Uterus (tissue), 4 donors: ENCODE results near the gene ATP6V1G3. TPM values are rescaled to one million over a fixed set of nuclear protein-coding genes. Genes with fewer than 3 reads are reported as not detected.

Experiments
- DNase-seq, 2 donors: peaks; one replicate each; pipeline ENCODE4 v3.0.0-alpha.2; 2019 to 2020
- H3K27ac ChIP-seq, 2 donors: fragments of 200-600 bp; sonication (generic); 1 replicate in 1 of 2; 2 replicates in 1 of 2; pipeline ENCODE4 v1.5.1; 2016 to 2018
- H3K27me3 ChIP-seq, 2 donors: fragments of 200-600 bp; sonication (generic); one replicate each; pipeline ENCODE4 v1.5.1; 2018 to 2019; ENCODE audit warnings: control low read depth in 1 of 2
- H3K36me3 ChIP-seq, 2 donors: fragments of 200-600 bp; sonication (generic); one replicate each; pipeline ENCODE4 v1.5.1; 2019; ENCODE audit warnings: control low read depth in 1 of 2
- H3K4me1 ChIP-seq, 2 donors: fragments of 200-600 bp; sonication (generic); one replicate each; pipeline ENCODE4 v1.5.1; 2018 to 2019; ENCODE audit warnings: control low read depth in 1 of 2
- H3K4me3 ChIP-seq, 2 donors: fragments of 200-600 bp; sonication (generic); 1 replicate in 1 of 2; 2 replicates in 1 of 2; pipeline ENCODE4 v1.5.1; 2018 to 2019; ENCODE audit warnings: mild to moderate bottlenecking in 1 of 2
- H3K9me3 ChIP-seq, 2 donors: fragments of 200-600 bp; sonication (generic); one replicate each; pipeline ENCODE4 v1.5.1; 2019; ENCODE audit warnings: control low read depth in 1 of 2
- CTCF ChIP-seq, 4 experiments: fragments of 200-600 bp in 2 of 4; fragments of 450-650 bp in 2 of 4; sonication (generic) in 2 of 4; IDR thresholded peaks; one replicate each; pipeline ENCODE4 v1.5.1; 2016 to 2019; ENCODE audit warnings: antibody characterized with exemption in 4 of 4, mild to moderate bottlenecking in 2 of 4, moderate library complexity in 1 of 4
- POLR2A ChIP-seq, 2 donors: fragments of 450-650 bp; IDR thresholded peaks; one replicate each; pipeline ENCODE4 v1.6.1; 2016; ENCODE audit warnings: antibody characterized with exemption in 2 of 2, mild to moderate bottlenecking in 1 of 2, moderate library complexity in 1 of 2
- intact Hi-C: fragments of 100-400 bp; cut with DNase I; formaldehyde crosslinking; loops from one replicate; pipeline ENCODE4 v1.15.1; 2023; ENCODE audit warnings: low total_unique reads
- total RNA-seq, 4 donors: library from RNA; depleted of rRNA in 3 of 4; stranded (reverse); fragments of >200 nt in 3 of 4; gene quantifications; one replicate each; pipeline versions ENCODE4 v1.1.0 to v1.2.4, GENCODE V29; 2014 to 2023
- donor health status: DM: yes; HTN: yes; CAD: no.

Gene ATP6V1G3
- total RNA-seq, 4 donors from 2014 or later, result not detected

- no peaks in the 10 kb centered on the region for H3K4me1 ChIP-seq
- H3K4me3 ChIP-seq, result no peak overlapping the region
- DNase-seq, result no peak
- H3K36me3 ChIP-seq, result no peaks in the 10 kb centered on the region
- intact Hi-C loops, result no loop called here
- no peak overlapping the region for H3K27ac ChIP-seq
- TF ChIP-seq POLR2A (IDR thresholded peaks at IDR 0.05) (no peak), CTCF (IDR thresholded peaks at IDR 0.05) (no peak)
- H3K27me3 ChIP-seq, result no peaks in the 10 kb centered on the region
- no peaks in the 10 kb centered on the region for H3K9me3 ChIP-seq
Observed at GRCh38 chr1:198491028-198491427, 49.5 kb downstream of the ATP6V1G3 start.

GRCh38 chr1:198490224-198490623 is 50.3 kb downstream of the ATP6V1G3 start:
- no peak overlapping the region for H3K27ac ChIP-seq
- no peak for TF ChIP-seq POLR2A (IDR thresholded peaks at IDR 0.05)
- TF ChIP-seq CTCF (IDR thresholded peaks at IDR 0.05), result no peak
- no peak overlapping the region for H3K4me3 ChIP-seq
- H3K4me1 ChIP-seq, result no peaks in the 10 kb centered on the region
- H3K27me3 ChIP-seq, result no peaks in the 10 kb centered on the region
- H3K36me3 ChIP-seq, result no peaks in the 10 kb centered on the region
- no peaks in the 10 kb centered on the region for H3K9me3 ChIP-seq
- intact Hi-C loops, result no loop called here
- DNase-seq, result no peak

GRCh38 chr1:198486903-198487302 is 53.6 kb downstream of the ATP6V1G3 start:
- DNase-seq, result no peak

GRCh38 chr1:198483645-198484044 is 56.8 kb downstream of the ATP6V1G3 start:
- TF ChIP-seq CTCF (IDR thresholded peaks at IDR 0.05) (no peak), POLR2A (IDR thresholded peaks at IDR 0.05) (no peak)
- H3K27ac ChIP-seq, result no peak overlapping the region
- no peaks in the 10 kb centered on the region for H3K27me3 ChIP-seq
- no peaks in the 10 kb centered on the region for H3K36me3 ChIP-seq
- no peaks in the 10 kb centered on the region for H3K9me3 ChIP-seq
- H3K4me1 ChIP-seq, result no peaks in the 10 kb centered on the region
- no peak overlapping the region for H3K4me3 ChIP-seq
- intact Hi-C loops, result no loop called here
- no peak for DNase-seq

More at GRCh38 chr1:198486903-198487302, 53.6 kb downstream of the ATP6V1G3 start:
- Histone ChIP-seq H3K27me3 (no peaks in the 10 kb centered on the region), H3K4me1 (no peaks in the 10 kb centered on the region), H3K27ac (no peak overlapping the region), H3K4me3 (no peak overlapping the region), H3K36me3 (no peaks in the 10 kb centered on the region), H3K9me3 (no peaks in the 10 kb centered on the region)
- TF ChIP-seq POLR2A (IDR thresholded peaks at IDR 0.05) (no peak), CTCF (IDR thresholded peaks at IDR 0.05) (no peak)
- intact Hi-C loops, result no loop called here

- Histone ChIP-seq H3K4me1 (no peaks in the 10 kb centered on the region), H3K27me3 (no peaks in the 10 kb centered on the region), H3K36me3 (no peaks in the 10 kb centered on the region), H3K27ac (no peak overlapping the region), H3K9me3 (no peaks in the 10 kb centered on the region), H3K4me3 (no peak overlapping the region)
- no peak for DNase-seq
- intact Hi-C loops, result no loop called here
- TF ChIP-seq POLR2A (IDR thresholded peaks at IDR 0.05) (no peak), CTCF (IDR thresholded peaks at IDR 0.05) (no peak)
Observed at GRCh38 chr1:198483006-198483405, 57.5 kb downstream of the ATP6V1G3 start.
